Measurements from ENCODE around the gene ZP1.
"Not testable (repeated sequence)": the region's sequence is repeated elsewhere in the genome, so short reads cannot be mapped to it uniquely, and the experiment has no call there.

Gene ZP1

DNA sequence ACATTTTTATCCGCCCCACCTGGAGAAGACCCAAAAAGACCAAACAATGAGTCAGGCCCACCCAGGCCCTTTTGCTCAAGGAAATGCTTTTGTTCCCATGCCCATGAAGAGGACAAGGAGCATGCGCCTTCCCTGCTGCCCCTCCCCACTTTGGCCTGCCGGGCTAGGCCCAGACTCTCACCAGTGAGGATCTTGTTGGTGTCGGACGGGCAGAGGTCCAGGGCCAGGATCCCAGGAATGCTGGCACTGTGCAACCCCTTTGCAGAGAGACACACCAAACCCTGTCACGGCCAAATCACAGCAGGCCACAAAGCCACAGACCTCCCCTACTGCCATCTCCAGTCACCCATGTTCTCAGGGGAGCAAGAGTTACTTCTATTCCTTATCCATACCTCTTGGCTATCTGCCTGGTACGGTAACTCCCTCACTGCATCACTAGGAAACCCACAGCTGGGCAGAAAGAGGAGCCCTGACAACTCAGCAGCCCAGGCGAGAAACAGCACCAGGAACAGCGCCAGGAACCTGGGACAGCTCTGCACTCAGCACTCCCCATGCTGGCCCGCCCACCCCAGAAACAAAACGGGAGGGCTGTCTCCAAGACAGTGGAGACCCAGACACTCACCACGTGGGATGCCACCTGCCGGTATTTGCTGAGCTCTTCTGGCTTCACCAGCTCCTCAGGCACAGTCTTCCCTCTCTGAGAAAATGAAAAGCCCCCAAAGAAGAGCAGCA is 33.5 kb downstream of the ZP1 start:
- H3K27ac ChIP-seq: no peak overlapping the region
- no peak overlapping the region for H3K4me3 ChIP-seq

DNA sequence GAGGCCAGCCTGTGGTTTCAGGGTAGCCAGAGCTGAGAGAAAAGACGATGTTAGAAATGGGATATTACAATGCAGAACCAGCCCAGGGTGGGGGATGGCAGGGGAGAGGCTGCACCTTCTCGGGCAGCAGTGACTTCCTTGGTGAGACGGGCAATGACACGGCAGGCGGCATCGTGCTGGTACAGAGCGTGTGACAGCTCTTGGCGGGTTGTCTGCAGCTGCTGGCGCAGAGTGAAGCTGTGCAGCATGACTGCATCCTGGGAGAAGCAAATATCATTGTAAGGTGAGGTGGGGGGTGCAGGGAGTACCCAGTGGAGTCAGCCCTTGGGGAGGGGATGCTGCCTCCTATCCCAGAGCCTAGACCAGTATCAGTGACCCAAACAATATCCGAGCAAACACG is 35.3 kb downstream of the ZP1 start:
- Histone ChIP-seq H3K27ac (no peak overlapping the region), H3K4me3 (no peak overlapping the region)

DNA sequence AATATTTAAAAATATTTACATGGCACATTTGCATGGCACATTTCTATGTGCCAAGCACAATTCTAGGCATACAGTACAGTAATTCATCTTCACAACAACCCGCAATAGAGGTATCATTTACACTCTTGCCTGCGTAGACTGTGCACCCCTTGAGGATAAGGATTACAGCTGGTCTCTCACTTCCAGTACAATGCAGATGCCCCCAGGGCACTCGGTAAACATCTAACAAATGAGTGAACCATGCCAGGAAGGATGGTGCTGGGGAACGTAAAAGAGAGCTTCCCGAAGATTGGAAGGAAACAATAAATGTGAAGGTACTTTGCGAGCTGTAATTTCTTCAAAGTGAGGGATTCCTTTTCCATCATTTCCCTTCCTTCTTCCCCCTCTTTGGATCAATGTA is 37.7 kb downstream of the ZP1 start:
- Histone ChIP-seq H3K4me3 (peak overlapping the region in 6 of 7 experiments; percentile 66 to 100 (median 92)), H3K27ac (peak overlapping the region in 10 of 21 experiments; percentile 88 to 96 (median 94))

DNA sequence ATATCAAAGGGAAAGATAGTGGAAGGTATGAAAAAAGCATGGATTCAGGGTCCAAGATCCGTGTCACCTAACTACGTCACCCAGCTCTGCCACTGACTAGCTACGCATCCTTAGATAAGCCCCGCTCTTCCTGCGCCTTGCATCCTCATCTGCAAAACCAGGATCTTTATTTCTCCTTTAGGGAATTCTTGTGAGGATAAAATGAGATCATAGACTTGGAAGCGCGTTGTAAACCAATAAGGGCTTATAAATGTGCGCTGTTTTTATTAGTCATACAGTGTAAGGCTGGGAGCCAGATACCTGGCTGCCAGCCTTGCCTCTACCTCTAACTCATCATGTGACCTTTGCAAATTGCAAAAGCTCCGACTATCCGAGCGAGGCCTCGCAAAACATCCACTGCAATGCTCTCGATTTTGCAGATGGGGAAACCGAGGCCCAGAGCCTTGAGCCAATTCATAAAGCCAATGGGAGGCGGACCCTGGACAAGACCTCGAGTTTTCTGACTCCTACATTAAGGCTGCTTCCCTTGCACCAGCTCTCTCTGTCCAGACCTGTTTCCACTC is 38.3 kb downstream of the ZP1 start:
- H3K27ac ChIP-seq: peak overlapping the region; percentile 83 to 98 (median 94)
- H3K4me3 ChIP-seq: peak overlapping the region; percentile 66 to 100 (median 95)

DNA sequence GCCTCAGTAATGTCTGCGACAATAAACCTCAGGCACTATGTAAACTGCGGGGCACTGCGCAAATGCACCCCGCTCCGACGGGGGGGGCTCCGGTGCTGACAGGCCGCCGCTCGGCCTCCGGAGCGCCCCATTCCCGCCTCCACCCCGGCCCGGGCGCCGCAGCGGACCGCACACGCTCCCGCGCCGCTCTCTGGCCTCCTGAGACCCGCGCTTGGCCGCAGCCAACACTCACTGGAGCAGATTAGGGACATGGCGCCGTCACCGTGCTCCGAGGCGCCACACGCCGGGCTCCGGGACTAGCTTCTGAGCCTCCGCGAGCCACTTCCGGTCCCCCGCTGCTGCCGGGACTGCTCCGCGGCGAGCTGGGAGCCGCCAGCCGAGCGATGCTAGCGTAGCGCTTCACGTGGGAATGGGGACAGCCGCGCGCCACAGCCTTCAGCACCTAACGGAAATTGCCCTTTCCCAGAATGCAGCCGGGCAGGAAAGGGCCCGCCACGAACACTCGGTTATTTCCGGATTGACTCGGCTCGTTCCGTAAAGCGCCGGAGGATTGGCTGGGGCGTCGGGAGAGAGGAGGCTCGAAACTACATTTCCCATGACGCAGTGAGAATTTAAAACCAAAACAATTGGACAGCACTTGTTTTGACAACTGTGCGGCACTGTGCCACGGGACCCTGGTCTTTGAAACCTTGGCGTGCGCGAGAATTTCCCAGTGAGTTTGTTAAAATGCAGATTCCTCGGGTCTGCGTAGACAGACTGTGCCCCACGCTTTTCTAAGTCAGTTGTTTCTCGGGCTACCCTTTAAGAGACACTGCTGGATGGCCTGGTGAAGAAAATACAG is 39.0 kb downstream of the ZP1 start, which contains the start of gene PRPF19:
TSS of gene PRPF19 (minus strand) at position 454 of the 841 bp plus-strand sequence. CDS start at position 251, 203 bp downstream.
- Histone ChIP-seq H3K27ac (peak within 1 kb of the TSS; percentile 83 to 98 (median 94)), H3K4me3 (peak within 1 kb of the TSS; percentile 66 to 100 (median 95))

DNA sequence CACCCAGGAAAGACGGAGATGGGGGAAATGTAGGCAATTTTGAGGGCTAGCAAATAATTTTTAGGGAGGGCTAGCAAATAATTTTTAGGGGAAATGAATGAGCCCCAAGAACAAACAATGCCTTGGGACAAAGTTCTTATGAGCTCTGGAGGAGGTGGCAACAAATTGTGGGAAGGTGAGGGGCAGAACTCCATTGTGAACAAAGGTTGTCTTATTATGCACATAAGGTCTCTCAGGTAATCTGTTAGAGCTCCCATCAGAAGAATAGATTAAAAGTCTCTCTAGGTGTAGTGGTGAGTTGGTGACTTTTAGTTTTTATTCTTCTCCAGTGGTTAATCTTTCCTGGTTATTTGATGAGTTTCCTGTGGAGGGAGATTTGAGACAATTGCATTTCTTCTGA is 41.5 kb downstream of the ZP1 start:
- no peak overlapping the region for H3K4me3 ChIP-seq
- H3K27ac ChIP-seq: no peak overlapping the region

DNA sequence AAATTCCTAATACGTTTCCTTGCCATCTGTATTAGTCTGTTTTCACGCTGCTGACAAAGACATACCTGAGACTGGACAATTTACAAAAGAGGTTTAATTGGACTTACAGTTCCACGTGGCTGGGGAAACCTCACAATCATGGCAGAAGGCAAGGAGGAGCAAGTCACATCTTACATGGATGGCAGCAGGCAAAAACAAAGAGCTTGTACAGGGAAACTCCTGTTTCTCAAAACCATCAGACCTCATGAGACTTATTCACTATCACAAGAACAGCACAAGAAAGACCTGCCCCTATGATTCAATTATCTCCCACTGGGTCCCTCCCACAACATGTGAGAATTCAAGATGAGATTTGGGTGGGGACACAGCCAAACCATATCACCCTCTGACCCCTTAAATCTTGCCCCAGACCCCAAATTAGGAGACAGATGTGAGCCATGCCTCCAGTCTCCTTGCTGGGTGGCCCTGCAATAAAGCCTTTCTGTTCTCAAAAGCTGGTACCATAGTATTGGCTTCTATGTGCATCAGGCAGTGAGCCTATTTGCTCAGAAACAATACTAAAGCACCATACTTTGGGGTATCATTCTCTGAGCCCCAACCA is 42.4 kb downstream of the ZP1 start:
- peak overlapping the region in 3 of 21 experiments; percentile 16 to 51 (median 30) for H3K27ac ChIP-seq
- not testable (repeated sequence) for H3K4me3 ChIP-seq

DNA sequence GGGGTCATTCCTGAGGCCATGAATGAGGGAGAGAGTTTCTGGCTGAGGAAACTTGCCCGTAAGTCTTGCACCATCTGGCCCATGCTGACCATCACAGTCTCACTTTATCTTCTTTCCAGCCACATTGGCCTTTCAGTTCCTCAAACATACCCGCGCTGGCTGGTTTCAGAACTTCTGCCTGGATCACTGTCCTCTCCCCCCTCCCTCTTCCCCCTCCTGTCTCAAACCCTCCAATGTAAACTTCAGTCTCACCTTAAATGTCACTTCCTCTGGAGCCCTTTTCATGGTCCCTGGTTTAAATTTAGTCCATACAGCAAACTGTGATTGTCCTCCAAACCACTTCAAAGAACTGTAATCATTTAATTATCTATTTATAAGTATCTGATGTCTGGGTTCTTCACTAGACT is 42.9 kb downstream of the ZP1 start:
- H3K4me3 ChIP-seq: no peak overlapping the region
- H3K27ac ChIP-seq: peak overlapping the region in 3 of 21 experiments; percentile 24 to 51 (median 30)

DNA sequence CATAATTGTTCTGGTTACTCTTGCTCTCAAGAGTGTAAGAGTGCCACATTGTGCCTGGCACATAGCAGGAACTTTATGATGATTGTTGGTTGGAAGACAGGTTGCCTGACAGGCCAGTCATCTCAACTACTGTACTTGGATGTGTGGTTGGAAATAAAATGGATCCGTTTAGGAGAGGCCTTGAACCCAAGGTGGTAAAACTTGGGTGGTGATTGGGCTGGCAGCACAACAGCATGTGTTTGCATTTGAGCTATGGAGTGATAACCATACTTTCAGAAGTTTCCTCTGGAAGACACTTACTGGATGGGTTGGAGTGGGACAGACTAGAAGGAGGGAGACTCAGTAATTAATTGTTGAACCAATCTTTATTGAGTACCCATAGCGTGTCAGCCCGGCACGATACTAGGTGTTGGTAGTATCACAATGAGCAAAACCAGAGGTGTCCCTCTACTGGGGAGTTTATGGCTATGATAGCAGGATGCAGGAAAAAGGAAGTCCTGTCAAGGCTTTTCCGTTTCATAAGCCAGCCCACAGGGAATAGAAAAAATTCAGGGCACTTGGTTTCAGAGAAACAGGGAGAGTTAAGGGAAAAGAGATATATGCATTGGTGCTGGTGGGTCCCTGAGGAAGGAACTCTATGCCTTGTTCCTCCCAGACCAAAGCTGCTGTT is 43.5 kb downstream of the ZP1 start:
- no peak overlapping the region for H3K4me3 ChIP-seq
- peak overlapping the region in 6 of 21 experiments; percentile 4 to 91 (median 42) for H3K27ac ChIP-seq

DNA sequence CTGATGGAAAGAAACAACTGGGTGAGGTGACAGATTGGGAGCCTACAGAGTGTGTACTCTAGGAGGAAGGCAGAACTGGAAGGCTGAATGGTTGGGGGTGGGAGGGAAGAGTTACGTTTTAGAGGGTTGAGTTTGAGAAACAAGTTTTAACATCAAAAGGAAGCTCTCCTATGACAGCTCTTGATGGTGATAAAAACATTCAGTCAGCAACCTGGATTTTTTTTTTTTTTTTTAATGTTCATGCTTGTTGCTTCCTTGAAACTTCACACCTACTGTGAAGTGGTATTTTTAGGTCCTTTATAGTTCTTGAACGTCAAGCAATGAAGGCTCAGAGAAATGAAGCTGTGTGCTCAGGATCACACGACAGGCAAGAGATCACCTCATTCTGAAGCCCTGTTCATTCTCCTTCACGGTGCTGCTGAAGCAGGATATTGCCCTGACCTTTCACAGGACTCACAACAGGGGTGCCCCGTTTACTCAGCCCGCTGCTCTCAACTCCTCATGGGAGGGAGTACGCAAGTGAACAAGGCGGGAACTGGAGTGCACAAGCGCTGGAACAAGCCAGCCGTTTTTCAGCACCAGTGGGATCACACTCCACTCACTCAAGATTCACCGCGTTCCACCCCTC is 45.0 kb downstream of the ZP1 start:
- no peak overlapping the region for H3K4me3 ChIP-seq
- H3K27ac ChIP-seq: peak overlapping the region in 9 of 21 experiments; percentile 44 to 96 (median 91)

DNA sequence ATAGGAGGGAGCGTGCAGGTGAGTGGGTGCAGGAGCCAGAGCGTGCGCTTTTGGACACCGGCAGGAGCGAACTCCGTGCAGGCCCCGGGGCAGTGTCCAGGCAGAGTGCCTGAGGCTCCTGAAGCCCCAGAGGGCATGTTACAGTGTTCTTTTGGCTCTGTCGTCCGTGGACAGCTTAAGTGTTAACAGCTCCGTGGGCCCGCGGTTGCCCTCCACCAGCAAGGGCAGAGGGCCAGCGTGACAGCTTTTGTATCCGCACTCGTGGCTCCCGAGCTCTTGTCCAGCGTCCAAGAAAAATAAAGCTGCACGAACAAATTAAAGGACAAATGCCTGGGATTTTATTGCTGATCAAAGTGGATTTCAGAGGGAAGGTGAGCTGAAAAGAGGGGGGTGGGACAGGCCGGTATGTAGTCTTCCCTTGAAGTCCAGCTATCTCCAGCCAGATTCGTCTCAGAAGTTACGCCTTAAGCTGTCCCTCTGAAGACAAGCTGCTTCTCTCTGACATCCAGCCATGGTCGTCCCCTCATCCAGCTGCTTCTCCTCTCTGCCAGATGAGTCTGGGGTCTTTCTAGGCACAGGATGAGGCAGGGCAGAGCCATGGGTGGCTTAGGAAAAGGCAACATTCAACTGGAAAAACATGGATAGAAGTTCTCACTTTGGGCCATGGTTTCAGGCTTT is 45.6 kb downstream of the ZP1 start:
- no peak overlapping the region for H3K4me3 ChIP-seq

DNA sequence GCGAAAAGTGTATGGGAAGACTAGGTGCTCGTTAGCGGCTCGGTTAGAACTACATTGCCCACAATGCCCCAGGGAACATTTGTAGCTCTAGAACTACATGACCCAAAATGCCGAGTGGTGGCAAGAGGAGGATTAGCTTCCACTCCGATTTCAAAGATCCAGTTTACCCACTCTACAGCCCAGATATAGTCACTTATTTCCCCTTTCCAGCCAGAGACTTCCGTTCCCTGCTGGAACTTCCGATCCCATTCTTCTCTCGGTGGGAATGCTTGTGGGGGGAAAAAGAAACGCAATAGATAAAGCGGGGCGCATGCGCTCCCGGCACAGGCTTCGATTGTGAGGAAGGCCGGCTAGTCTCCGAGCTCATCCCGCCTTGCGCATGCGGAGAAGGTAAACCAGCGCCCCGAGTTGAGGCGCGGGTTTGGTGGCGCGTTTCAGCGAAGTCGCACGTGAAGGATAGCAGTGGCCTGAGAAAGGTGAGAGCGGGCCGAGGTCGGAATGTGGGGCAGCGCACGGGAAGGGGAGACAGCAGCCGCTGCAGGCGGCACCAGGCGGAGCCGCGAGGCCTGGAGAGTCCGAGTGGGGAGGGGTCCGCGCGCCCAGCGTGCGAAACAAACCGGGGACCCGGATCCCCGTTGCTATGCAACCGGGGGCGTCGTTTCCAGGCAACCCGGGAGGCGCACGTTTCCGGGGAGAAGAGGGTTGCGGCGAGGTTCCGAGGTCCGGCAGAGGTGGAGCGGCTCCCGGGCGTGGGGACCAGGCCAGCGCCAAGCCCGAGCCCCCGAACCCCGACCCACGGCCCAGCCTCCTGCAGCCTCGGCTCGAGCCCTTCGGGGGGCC is 46.7 kb downstream of the ZP1 start, which contains the start of gene TMEM109:
TSS of gene TMEM109 (plus strand) at position 366 of the 840 bp plus-strand sequence. CDS start 5,536 bp downstream, outside the sequence.
- Histone ChIP-seq H3K27ac (peak within 1 kb of the TSS; percentile 77 to 98 (median 93)), H3K4me3 (peak within 1 kb of the TSS; percentile 63 to 82 (median 75))

More for the DNA sequence above, 45.6 kb downstream of the ZP1 start:
- peak overlapping the region; percentile 77 to 98 (median 93) for H3K27ac ChIP-seq

DNA sequence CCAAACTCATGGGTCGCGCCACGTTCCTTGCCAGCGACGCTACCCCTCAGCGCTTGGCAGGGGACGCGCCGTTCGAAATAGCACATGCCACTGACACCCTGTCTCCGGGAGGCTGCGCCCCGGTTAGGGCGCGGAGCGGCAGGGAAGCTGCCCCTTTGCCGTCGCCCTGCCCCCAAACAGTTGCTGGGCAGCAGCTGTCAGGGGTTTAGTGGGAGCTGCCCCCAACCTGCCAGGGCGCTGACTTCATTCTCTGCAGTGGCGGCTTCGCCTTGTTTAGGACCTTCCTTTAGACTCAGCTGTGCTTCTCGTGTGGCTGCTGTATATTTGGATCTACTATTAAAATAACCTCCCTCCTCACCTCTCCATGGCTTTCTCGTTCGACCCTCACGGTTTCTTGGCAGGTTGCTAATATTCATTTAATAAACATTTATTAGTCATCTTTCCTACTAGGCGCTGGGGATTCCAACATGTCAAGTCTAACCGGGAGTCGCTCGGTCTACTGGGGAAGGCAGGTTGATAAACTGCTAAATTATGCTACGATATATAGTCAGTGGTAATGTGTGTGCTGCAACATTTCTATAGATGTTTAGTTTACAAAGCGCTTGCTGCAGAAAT is 47.4 kb downstream of the ZP1 start:
- Histone ChIP-seq H3K27ac (peak overlapping the region in 20 of 21 experiments; percentile 81 to 98 (median 93)), H3K4me3 (peak overlapping the region; percentile 63 to 82 (median 75))

DNA sequence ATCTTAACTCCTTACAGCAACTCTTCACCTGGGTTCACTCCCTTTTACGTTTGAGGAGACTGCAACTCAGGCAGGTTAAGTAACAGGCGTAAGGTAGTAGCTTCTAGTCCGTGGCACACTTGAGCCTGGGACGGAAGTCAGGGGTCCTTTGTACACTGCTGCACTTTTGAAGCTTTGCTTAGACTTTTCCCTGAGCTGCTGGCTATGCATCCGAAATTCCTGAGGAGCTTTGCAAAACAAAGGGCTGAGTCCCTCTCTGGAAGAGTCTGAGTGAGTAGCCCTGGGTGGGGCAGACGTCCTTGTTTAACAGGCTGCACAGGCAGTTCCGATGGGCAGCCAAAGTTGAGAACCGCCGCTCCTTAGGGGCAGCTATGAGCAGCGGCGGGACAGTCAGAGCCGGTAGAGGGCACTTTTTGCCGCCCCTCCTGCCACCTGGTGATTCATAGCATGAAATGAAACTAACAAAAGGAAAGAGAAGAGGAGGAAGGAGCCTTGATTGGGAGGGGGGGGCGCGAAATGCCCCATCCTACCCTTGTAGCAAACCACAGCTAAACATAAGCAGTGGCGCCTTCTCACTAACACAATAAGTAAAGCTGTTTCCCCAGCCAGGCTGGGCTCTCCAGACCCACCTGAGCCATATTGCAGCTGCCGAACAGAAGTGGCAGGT is 48.0 kb downstream of the ZP1 start:
- H3K27ac ChIP-seq: peak overlapping the region in 18 of 21 experiments; percentile 22 to 98 (median 92)

DNA sequence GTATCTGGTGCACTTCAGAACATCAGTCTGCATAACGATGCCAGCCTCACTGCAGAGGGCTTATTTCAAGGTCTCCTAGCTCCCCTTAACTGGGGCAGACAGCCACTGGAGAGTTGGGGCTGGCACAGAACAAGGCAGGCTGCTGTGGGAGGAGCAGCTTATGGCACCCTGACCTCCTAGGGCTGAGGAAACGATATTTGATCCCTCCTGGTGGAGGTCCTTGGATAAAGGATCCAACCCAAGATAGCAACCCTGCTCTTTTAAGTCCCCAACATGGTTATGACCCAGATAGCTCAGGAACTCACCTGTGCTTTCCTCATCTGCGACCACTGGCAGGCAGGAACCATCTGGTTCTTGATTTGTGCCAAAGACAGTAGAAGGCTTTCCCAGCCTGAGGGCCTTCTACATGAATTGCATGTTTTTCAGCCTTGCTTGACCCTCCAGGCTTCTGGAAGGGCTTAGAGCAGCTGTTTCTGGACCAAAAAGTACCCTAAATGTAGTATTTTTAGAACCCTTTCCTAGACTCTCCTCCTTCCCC is 49.4 kb downstream of the ZP1 start:
- Histone ChIP-seq H3K4me3 (no peak overlapping the region), H3K27ac (peak overlapping the region in 1 of 21 experiments; percentile 2)

More for the DNA sequence above, 48.0 kb downstream of the ZP1 start:
- peak overlapping the region; percentile 63 to 82 (median 75) for H3K4me3 ChIP-seq

DNA sequence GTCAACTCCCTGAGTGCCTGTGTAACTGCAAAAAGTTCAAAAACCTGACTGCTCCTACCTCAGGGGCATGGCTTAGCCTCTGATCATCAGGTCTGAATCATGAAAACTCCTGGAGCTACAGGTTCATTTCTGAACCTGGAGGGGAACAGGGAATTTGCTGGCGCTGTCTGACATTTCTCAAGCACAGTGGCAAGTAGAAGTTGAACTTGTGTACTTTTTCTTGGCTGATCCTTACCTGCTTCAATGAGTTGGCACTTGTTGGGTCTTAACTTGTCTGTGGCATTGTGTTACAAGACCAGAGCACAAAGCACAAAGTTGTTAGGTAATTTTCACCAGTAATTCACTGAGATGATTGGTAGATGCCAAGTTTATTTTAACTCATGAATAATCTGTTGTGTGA is 49.9 kb downstream of the ZP1 start:
- Histone ChIP-seq H3K4me3 (no peak overlapping the region), H3K27ac (peak overlapping the region in 1 of 21 experiments; percentile 2)

Measured in skin epidermis (tissue), 12 donors.